ENCODE data around the gene PARS2.

The PARS2 gene
- 0 to 9.0 reads per million in 2 donors for total RNA-seq

- peak; percentile 93 for DNase-seq
These were observed at the start of gene PARS2 for GRCh38 chr1:54764133-54764921. PARS2 (minus strand) TSS chr1:54764523; CDS start chr1:54759161, 5,362 bp downstream.

DNA sequence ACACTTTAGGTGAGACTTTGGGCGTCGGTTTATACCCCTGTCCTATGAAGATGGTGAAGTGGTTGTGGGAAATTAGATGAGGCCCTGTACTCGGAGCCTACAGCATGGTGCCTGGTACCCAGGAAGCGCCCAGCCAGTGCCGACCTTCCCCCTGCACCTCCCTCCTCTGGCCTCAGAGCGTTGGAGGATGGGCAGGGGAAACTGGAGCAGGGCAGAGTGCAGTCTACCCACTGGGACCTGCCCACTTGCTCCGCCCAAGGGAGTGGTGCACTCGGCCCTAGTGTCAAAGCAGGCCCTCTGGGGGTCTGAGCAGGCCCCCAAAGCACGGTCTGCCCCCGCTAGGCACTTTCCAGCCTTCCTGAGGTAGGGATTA, 49.8 kb upstream of the PARS2 start:
- no peak for DNase-seq

DNA sequence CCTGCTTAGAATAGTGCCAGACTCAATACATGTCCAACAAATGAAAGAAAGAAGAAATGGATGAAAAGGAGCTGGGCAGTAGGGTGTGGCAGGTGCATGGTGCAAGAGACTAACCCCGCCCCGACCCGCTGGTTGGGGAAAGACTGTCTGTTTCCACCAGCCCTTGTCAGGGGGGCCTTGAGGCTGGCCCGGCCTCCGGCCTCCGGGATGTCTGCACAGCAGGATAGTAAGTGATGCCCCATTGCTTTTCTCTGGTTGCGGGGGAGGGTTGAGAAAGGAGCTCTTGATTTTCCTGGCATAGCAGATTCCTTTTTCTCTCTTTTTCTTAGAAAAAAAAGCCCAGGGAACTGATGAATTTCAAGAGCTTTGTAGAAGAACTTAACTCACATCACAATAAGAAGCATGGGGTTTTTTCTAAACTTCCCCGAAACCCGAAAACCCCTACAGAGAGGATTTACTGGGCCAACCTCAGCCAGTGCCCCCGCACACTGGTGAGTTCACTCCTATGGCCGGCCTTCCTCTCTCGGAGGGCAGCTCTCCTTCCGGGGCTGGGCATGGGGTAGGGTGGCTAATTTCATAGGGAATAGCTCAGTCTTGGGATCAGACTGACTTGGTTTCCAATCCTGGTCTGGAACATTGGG, 49.3 kb upstream of the PARS2 start:
- no peak for DNase-seq

DNA sequence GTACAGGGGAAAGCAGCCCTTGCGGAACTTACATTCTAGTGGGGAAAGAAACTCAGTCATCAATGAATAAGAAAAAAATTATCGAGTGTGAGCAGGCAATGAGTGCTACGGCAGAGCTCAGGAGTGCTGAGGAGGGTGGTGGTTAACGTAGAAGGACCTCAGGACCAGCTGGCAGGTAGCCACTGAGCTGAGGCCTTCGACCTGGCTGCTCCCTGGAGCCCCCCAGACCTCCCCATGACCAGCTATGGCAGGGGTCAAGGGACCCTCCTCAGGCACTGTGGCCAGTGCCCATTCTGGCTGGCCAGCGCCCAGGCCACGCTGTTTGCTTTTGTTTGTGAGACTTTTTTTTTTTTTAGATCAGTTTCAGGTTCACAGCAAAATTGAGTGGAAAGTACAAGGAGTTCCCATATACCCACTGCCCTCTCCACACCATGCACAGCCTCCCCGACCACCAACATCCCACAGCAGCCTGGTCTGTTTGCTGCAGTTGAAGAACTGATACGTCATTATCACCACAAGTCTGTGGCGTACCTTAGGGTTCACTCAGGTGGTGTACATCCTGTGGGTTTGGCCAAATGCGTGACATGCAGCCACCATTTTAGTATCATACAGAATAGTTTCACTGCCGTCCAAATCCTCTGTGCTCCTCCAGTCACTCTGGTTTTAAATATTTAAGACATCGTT, 48.6 kb upstream of the PARS2 start:
- DNase-seq, result no peak

- DNase-seq, result no peak
These were observed 47.7 kb upstream of the PARS2 start for GRCh38 chr1:54811739-54812655.

DNA sequence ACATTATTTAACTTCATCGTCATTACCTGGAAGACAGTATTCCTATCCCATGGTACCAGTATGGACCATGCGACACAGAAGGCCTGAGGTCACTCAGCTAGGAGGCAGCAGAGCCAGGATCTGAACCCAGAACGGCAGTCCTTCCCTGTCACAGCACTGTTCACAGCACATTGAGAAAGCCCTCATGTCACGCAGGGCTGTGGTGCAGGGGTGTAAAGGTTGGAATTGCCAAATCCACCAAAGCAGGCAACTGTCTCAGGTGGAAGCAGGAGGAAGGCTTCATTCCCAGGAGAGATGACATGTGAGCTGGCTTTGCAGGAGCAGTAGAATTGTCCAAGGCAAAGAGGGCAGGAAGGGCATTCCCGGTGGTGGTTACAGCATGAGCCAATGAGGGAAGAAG, 46.7 kb upstream of the PARS2 start:
- DNase-seq, result no peak

GRCh38 chr1:54810153-54810942, 46.0 kb upstream of the PARS2 start:
- peak; percentile 54 for DNase-seq

GRCh38 chr1:54809496-54810074, 45.3 kb upstream of the PARS2 start:
- DNase-seq, result no peak

DNA sequence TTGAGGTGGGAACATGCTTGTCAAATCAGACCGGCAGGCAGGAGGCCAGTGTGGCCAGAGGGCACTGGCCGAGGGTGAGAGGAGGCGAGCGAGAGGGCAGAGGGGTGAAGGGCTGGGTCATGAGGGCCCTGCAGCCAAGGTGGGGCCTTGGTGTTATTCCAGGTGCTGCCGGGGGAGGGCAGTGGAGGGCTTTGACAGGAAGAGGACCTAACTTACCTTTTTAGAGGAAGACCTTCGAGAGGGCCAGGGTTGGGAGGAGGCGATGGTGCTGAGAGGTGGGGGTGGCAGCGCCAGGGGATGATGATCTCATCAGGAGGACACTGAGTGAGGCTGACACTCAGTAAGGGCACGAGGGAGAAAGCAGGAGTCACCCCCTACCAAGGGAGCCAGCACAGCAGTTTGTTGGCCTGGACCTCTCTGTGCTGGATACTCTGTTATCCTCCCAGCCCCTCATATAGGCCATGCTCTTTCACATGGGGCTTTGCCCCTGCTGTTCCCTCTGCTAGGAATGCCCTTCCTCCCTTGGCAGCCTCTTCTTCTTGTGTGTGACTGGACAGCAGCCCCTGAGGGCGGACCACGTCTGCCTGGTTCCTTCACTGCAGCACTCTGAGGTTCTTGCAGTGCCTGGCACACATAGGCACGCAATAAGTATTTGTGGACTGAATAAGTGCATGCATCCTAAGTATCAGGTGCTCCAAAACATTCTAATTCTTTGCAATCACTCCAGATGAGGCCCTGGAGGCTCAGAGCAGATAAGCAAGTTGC, 44.3 kb upstream of the PARS2 start:
- no peak for DNase-seq

GRCh38 chr1:54807756-54808155, 43.4 kb upstream of the PARS2 start:
- DNase-seq, result no peak

DNA sequence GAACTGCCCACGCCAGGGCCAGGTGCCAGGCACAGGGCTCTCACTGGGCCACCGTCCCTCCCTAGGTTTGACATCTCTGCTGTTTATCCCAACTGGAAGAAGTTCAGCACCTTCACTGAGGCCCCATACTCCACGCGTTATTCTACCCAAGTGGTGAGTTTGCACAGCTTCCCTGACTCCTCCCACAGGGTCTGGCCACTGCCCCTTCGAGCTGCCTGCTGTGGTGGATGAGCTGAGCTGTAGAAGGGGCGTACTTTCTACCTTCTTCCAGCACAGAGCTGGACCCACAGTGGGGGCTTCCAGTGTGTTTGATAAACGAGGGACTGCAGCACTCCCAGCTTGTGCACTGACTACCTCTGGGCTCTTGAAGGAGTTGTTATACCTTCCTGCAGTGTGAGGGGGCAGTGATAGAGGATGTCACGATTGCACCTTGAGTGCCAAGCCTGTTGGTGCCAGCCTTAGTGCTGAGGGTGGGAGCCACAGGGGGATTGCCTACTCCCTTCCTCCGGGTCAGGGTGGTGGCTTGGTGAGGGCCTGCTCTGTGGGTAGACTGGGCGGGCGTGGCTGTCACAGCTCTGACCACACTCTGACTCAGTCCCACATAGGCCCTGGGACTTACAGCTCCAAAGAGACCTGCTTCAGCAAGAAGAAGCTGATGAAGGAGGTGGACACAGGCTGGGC, 42.7 kb upstream of the PARS2 start:
- DNase-seq, result no peak

GRCh38 chr1:54805981-54806381, 41.7 kb upstream of the PARS2 start:
- no peak for DNase-seq

- no peak for DNase-seq
These were observed 41.1 kb upstream of the PARS2 start for GRCh38 chr1:54805466-54805865.

DNA sequence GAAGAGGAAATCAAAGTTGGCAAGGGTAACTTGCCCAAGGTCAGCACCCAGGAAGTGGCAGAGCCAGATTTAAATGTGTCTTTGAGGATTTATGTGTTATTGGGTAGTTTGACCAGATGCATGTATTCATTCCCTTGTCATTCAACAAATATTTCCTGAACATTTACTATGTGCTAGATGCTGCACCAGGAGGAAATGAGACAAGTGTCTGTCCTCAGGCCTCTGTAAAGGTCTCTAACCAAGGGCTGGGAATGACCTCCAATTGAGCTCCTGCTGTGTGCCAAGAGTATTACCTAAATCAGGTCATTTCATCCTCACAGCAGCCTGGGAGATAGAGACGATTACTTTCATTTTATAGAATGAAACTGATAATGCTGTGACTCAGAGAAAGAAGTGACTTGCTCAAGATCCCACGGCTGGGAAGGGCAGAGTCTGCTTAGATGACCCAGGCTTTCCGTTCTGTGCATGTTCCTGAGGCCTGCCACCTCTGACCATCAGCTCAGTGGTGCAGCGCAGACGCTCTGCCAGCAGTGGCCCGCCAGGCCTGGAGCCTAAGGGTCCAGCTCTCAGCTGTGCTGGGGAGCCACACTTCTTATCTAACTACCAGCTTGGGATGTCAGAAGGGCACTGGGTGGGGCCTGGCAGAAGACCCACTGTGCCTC, 40.3 kb upstream of the PARS2 start:
- DNase-seq, result no peak

- no peak for DNase-seq
These were observed 39.6 kb upstream of the PARS2 start for GRCh38 chr1:54803761-54804470.

GRCh38 chr1:54800899-54801759, 36.8 kb upstream of the PARS2 start, which contains the start of gene TTC22:
TTC22 (minus strand) TSS chr1:54801323; CDS start chr1:54801163, 160 bp downstream.
- DNase-seq, result peak; percentile 59

DNA sequence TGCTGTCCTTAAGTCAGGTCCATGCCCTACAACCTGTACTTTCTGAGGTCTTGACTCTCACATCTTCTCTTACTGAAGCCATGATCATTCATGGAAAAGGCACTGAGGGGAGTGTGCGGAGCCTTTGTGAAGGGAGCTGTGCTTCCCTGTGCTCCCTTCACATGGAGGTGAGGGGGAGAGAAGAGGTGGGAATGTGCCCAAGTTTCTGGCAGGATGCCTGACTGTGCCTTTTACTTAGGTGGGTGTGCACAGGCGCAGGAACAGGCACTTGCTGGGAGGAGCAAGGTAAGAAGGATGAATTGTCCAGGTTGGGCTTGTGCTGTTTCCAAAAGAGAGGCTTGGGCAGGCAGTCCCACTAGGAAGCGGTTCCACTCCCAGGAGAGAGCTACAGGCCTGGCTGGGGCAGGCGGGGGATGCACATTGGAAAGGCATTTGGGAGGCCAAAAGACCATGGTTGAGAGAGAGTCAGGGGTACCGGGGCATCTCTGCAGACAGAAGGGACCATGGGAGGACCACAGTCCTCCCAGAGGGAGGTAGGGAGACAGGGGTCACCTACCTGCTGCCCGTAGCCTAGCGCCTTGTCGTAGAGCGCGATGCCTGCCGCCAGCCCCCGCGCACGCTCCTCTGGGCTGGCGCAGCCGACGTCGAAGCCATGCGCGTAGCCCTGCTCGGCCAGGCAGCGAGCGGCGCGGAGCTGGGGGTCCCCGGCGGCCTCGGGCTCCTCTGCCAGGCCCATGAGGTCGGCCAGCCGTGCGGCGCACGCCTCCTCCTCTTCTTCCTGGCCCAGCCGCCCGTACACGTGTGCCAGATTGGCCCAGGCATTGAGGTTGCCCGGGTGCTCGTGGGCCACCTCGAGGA, 35.9 kb upstream of the PARS2 start:
- DNase-seq, result no peak

Measured in T-helper 9 cell (primary cell).